Measurements from ENCODE around the gene IFNLR1. TPM values are rescaled to one million over a fixed set of nuclear protein-coding genes. Genes with fewer than 3 reads are reported as not detected.

IFNLR1 gene
- total and polyA plus RNA-seq, 9 of the 15 experiments (the other 6 are each of a cell fraction or from before 2014, with no cell fraction given) = not detected

DNA sequence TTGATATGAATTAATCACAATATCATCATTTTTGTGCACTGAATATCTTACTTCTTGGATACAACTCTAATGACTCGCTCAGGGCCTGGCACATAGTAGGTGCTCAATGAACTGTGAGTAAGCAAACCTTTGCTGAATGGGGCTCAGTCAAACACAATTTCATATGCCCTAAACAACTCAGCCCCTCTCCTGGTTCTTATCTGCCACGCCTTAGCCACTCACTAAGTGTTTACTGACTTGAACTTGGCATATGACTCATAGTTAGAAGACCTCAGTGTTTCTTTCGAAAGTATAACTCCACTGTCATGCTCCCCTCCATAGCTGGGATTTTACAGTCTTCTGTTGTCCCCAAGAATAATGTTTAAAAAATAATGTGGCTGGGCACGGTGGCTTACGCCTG lies 4.8 kb upstream of the IFNLR1 start:
- peak; percentile 64; the same call in 1 of the 3 replicates for ATAC-seq
- no peaks in the 10 kb centered on the region; the same call in 1 of the 2 replicates for H4K20me1 ChIP-seq (replicated peaks; ENCODE audit: control insufficient read depth, insufficient read depth, low read length)
- H3K36me3 ChIP-seq (ENCODE audit: control insufficient read depth, insufficient read depth, low read length) = no peaks in the 10 kb centered on the region
- no peak overlapping the region for H2AFZ ChIP-seq (ENCODE audit: low read depth, low read length)
- peak; percentile 32 for FAIRE-seq
- no peak overlapping the region for H3K4me3 ChIP-seq
- CTCF ChIA-PET (ENCODE audit: low intra/inter-chr PET ratio) = no interaction called here
- no peak overlapping the region for H3K9ac ChIP-seq (ENCODE audit: insufficient read depth in 1 of 2, low read depth in 2 of 2, low read length in 2 of 2)
- peak in 2 of 4 experiments; percentile 26 to 46 for DNase-seq (ENCODE audit: extremely low read depth in 1 of 4, low spot score in 3 of 4)
- no peaks in the 10 kb centered on the region for H3K9me1 ChIP-seq (ENCODE audit: control insufficient read depth, insufficient read depth, low read length)
- BruUV-seq (replicated peaks) = no TSS peak
- intact Hi-C loops (cut with micrococcal nuclease) = no loop called here
- no peak overlapping the region for H3K4me2 ChIP-seq (ENCODE audit: insufficient read depth, low read length)
- H3K9me3 ChIP-seq (replicated peaks; ENCODE audit: control insufficient read depth, insufficient read depth, low read depth, low read length) = no peaks in the 10 kb centered on the region
- H3K27me3 ChIP-seq (ENCODE audit: control insufficient read depth in 2 of 2, insufficient read depth in 2 of 2, low read length in 2 of 2) = peaks cover 33 to 63% of the 10 kb centered on the region in 2 experiments
- WGBS (ENCODE audit: insufficient coverage, low coverage, missing lambda C conversion rate) = 2% methylated on average over 5 of the region's 5 CpGs
- POLR2A ChIA-PET = no interaction called here
- in situ Hi-C loops (cut with MboI) = no loop called here
- H3K79me2 ChIP-seq (ENCODE audit: control insufficient read depth, insufficient read depth, low read length) = no peaks in the 10 kb centered on the region
- peaks cover 11 to 12% of the 10 kb centered on the region in 2 experiments; a peak in 3 of 5 replicates for H3K4me1 ChIP-seq (replicated peaks in 1 of 2; ENCODE audit: control insufficient read depth in 2 of 2, insufficient read depth in 2 of 2, low read length in 2 of 2)
- no peak overlapping the region for H3K27ac ChIP-seq (ENCODE audit: extremely low read depth, low read depth, low read length)
- TF ChIP-seq NEUROD1 (IDR thresholded peaks at IDR 0.05; ENCODE audit: borderline replicate concordance, low read depth, low read length, partially characterized antibody) = peak; percentile 21
- no peak for TF ChIP-seq CREBBP (IDR thresholded peaks at IDR 0.05; ENCODE audit: low read depth, low read length)
- TF ChIP-seq, protein P1, sequence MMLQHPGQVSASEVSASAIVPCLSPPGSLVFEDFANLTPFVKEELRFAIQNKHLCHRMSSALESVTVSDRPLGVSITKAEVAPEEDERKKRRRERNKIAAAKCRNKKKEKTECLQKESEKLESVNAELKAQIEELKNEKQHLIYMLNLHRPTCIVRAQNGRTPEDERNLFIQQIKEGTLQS (IDR thresholded peaks at IDR 0.05) = peak; percentile 91
- TF ChIP-seq, protein P1 (CRISPR knock-in tag; conservative IDR thresholded peaks at IDR 0.05) = 0 out of 2 replicates have a peak, but pooled peaks have one; percentile 19
- TF ChIP-seq ZSCAN29 (IDR thresholded peaks at IDR 0.05) = no peak
- TF ChIP-seq SMARCC2 (IDR thresholded peaks at IDR 0.05; ENCODE audit: low read depth) = peak; percentile 38; the same call in 1 of the 2 replicates
- peak; percentile 55; the same call in 1 of the 2 replicates for TF ChIP-seq JUNB (CRISPR knock-in tag; conservative IDR thresholded peaks at IDR 0.05)
- TF ChIP-seq FOSL1 (tag; conservative IDR thresholded peaks at IDR 0.05) = peak; percentile 97
- peak; percentile 68 for TF ChIP-seq ARID1B (IDR thresholded peaks at IDR 0.05)
- TF ChIP-seq ZNF766 (CRISPR knock-in tag; conservative IDR thresholded peaks at IDR 0.05) = no peak
- peak; percentile 30 to 44; a peak in 1 of 4 replicates for TF ChIP-seq FOXK2 (conservative IDR thresholded peaks at IDR 0.05 in 1 of 2, IDR thresholded peaks at IDR 0.05 in 1 of 2; ENCODE audit: low read depth in 2 of 2)
- TF ChIP-seq JUN (IDR thresholded peaks at IDR 0.05; ENCODE audit: borderline replicate concordance, low read depth, low read length) = peak; percentile 89
- TF ChIP-seq JUN (CRISPR knock-in tag; IDR thresholded peaks at IDR 0.05; ENCODE audit: borderline replicate concordance) = no peak
- TF ChIP-seq SMARCE1 (IDR thresholded peaks at IDR 0.05) = 0 out of 2 replicates have a peak, but pooled peaks have one; percentile 31
- TF ChIP-seq ATF7 (IDR thresholded peaks at IDR 0.05) = peak; percentile 31; the same call in 1 of the 2 replicates
- peak; percentile 51 for TF ChIP-seq SMARCA4 (IDR thresholded peaks at IDR 0.05)
- TF ChIP-seq FOXP1 (CRISPR knock-in tag; IDR thresholded peaks at IDR 0.05) = no peak
- TF ChIP-seq TRIM24 (IDR thresholded peaks at IDR 0.05) = peak in 1 of 2 experiments; percentile 33; a peak in 1 of 4 replicates
- TF ChIP-seq ZKSCAN8 (CRISPR knock-in tag; IDR thresholded peaks at IDR 0.05) = no peak
- peak; percentile 86 for TF ChIP-seq JUND (IDR thresholded peaks at IDR 0.05; ENCODE audit: borderline replicate concordance, low read depth, low read length)
- TF ChIP-seq JUND (tag; IDR thresholded peaks at IDR 0.05; ENCODE audit: borderline replicate concordance, low read depth, low read length) = peak; percentile 88
- TF ChIP-seq ZNF589 (CRISPR knock-in tag; IDR thresholded peaks at IDR 0.05; ENCODE audit: low read depth) = 0 out of 2 replicates have a peak, but pooled peaks have one; percentile 25
- 0 out of 2 replicates have a peak, but pooled peaks have one; percentile 5 for TF ChIP-seq MAFG (tag; conservative IDR thresholded peaks at IDR 0.05)
- peak; percentile 32; the same call in 1 of the 2 replicates for TF ChIP-seq LEF1 (IDR thresholded peaks at IDR 0.05)
- TF ChIP-seq EP400 (IDR thresholded peaks at IDR 0.05) = 0 out of 2 replicates have a peak, but pooled peaks have one; percentile 14
- TF ChIP-seq ZNF24 (IDR thresholded peaks at IDR 0.05) = 0 out of 2 replicates have a peak, but pooled peaks have one; percentile 53
- no peak for TF ChIP-seq ZNF830 (CRISPR knock-in tag; IDR thresholded peaks at IDR 0.05)
- TF ChIP-seq ZKSCAN1 (IDR thresholded peaks at IDR 0.05; ENCODE audit: low read depth, low read length) = peak; percentile 98

Data from K562 (cell line).